GM21390 (cell line): ENCODE data around the gene HIP1R.
A peak's percentile ranks its signal among the peaks of the same experiment; 100 is the strongest.
"Not testable (repeated sequence)": the region's sequence is repeated elsewhere in the genome, so short reads cannot be mapped to it uniquely, and the experiment has no call there.

Source experiments
- ATAC-seq: cut with Tn5 transposase; IDR thresholded peaks from one replicate; pipeline ENCODE4 v1.9.1; 2021; ENCODE audit not compliant: unreplicated experiment

Gene HIP1R, protein sequence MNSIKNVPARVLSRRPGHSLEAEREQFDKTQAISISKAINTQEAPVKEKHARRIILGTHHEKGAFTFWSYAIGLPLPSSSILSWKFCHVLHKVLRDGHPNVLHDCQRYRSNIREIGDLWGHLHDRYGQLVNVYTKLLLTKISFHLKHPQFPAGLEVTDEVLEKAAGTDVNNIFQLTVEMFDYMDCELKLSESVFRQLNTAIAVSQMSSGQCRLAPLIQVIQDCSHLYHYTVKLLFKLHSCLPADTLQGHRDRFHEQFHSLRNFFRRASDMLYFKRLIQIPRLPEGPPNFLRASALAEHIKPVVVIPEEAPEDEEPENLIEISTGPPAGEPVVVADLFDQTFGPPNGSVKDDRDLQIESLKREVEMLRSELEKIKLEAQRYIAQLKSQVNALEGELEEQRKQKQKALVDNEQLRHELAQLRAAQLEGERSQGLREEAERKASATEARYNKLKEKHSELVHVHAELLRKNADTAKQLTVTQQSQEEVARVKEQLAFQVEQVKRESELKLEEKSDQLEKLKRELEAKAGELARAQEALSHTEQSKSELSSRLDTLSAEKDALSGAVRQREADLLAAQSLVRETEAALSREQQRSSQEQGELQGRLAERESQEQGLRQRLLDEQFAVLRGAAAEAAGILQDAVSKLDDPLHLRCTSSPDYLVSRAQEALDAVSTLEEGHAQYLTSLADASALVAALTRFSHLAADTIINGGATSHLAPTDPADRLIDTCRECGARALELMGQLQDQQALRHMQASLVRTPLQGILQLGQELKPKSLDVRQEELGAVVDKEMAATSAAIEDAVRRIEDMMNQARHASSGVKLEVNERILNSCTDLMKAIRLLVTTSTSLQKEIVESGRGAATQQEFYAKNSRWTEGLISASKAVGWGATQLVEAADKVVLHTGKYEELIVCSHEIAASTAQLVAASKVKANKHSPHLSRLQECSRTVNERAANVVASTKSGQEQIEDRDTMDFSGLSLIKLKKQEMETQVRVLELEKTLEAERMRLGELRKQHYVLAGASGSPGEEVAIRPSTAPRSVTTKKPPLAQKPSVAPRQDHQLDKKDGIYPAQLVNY

DNA sequence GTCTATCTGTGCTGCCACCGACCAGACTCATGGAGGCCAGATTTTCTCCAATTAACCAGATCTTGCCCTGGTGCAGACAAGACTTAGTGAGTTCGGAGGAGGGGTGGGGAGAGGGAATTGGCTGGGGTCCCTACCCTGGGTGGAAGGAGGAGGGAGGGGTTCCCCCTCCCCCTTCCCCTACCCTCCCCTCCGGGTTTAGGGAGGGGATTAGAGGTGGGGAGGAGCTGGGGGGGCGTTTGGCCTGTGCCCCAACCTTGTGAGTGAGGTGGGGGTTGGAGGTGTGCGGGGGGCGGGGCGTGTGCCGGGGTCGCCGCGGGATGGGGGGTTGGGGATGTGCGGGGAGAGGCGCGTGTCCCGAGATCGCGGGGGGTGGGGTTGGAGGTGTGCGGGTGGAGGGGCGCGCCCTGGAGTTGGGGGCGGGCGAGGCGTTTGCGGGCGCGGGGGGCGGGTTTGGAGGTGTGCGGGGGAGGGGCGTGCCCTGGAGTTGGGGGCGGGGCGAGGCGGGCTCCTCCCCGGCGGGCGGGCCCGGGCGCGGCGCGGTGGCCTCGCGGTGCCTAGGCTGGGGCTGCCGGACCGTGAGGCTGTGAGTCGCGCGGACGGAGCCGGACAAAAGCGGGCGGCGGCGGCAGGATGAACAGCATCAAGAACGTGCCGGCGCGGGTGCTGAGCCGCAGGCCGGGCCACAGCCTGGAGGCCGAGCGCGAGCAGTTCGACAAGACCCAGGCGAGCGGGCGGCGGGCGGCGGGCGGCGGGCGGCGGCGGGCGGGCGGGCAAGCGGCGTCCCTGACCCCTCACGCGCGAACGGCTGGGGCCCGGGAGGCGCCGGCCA lies at the start of gene HIP1R:
Gene HIP1R (plus strand): TSS at position 537 of the 829 bp plus-strand sequence. CDS start 94 bp downstream, at position 631.
- peak; percentile 44 for ATAC-seq

DNA sequence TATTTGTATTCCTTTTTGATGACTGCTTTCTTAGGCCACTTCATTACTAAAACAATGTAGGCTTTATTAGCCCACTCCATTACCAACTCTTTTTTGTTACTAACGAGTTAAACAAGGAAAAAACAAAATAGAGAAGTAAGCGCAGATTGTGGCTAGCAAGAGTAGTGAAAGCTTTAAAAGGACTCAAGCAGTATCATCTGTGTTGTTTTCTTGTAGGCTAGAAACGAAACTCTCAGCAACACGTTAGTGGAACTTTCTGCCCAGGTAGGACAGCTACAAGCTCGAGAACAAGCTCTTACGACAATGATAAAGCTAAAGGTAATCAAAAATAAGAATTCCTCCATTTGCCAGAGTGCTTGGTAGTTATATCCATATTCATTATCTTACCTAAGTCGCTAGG lies 49.8 kb upstream of the HIP1R start:
- ATAC-seq: no peak

DNA sequence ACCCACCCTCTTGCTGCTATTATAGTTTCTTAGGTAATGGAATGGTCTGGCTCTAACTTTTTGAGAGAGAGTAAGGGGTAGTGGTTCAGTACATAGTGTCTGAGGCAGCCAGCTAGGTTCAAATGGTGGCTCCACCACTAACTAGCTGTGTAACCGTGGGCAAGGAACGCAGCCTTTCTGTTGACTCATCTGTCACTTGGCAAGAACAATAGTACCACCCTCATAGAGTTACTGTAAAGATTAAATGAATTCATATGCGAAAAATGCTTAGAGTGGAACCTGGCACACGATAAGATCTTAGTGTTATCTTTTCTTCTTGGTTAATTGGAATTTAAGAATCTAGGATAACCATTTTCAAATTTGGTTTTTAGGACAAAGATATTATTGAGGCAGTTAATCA lies 46.9 kb upstream of the HIP1R start:
- no peak for ATAC-seq

DNA sequence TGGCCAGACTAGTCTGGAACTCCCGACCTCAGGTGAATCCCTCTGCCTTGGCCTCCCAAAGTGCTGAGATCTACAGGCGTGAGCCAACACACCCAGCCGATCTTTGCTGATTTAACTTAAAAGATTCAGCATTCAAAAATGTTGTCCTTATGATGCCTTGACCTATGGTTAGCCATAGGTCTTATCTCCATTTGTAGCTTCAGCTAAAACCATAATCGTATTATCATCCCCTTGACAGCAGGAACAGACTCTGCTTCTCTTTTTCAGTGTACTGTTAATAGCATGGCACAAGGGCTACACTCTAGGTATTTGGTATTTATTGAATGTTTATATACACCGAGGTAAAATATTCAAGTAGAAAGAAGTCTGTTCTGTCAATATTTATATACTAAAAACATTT lies 45.6 kb upstream of the HIP1R start:
- ATAC-seq: no peak

DNA sequence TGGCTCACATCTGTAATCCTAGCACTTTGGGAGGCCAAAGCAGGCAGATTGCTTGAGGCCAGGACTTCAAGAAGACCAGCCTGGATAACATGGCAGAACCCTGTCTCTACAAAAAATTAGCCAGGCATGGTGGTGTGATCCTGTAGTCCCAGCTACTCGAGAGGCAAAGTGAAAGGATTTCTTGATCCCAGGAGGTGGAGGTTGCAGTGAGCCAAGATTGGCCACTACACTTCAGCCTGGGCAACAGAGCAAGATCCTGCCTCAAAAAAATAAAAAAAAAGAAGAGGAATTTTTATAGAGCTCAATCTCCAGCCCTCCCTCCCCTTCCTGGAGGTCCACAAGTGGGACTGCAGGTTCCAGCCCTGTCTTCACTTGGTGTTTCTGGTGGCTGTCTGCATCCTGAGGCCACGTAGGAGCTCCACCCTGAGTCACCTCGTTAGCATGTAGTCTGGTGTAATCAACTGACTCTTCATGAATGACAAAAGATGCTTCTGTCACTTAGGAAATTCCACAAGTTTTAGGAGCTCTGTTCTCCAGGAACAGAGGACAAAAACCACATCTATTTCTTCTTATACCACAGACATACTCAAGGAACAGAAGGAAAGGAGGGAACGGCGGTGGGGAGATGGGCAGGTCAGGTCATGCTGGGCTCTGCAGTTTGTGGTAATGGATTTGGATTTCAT lies 44.7 kb upstream of the HIP1R start:
- no peak for ATAC-seq

DNA sequence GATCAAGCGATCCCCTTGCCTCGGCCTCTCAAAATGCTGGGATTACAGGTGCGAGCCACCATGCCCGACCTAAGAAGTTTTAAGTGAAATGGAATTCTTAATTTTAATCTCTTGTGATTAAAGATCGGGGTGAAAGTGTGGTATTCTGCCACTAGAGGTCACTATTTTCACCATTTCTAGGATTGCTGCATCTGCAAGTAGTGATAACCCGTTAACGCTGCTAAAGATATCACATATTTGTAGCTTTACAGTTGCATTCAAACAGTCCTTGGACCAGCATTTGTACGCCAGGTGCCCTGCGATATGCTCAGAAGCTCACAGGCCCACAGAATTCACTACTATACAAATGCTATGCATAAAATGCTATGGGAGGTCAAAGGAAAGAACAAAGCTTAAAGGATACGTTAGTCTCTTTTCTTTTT lies 41.6 kb upstream of the HIP1R start:
- no peak for ATAC-seq

DNA sequence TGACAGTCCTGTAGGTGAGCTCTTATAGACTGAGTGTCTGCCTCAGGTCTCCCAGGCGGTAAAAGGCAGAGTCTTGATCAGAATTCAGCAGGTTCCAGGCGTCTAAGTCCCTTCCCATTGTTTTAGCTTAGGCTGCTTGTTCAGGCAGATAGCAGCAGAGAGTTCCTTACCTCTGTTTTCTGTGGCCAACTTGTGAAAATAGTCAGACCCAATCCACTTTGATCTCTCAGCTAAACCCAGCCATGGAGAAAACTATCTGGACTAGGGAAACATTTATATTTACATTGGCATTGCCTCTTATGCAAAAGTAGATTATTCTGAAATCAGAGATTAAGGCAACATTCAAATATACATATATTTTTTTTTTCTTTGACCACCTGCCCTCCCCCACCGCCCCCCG lies 39.5 kb upstream of the HIP1R start:
- no peak for ATAC-seq

DNA sequence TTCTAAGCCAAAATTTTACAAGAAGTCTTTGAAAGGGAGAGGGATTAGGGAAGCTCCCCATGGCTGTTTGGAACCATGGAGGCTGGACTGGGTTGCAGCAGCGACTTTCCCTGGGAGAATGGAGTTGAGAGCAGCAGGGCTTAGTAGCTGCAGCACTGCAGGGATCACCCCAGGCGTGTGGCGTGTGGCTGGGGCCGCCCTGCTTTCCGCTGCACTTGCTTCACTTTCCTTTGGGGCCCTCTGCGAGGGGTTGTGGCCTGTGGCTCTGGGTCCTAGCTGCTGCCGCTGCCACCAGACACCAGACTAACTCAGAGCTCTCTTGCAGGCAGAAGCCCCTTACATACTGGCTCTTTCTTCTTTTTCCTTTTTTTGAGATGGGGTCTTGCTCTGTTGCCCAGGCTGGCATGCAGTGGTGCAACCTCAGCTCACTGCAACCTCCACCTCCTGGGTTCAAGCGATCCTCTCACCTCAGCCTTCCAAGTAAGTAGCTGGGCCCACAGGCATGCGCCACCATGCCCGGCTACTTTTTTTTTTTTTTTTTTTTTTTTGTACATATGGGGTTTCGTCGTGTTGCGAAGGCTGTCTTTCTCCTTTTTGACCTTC lies 35.5 kb upstream of the HIP1R start:
- no peak for ATAC-seq

DNA sequence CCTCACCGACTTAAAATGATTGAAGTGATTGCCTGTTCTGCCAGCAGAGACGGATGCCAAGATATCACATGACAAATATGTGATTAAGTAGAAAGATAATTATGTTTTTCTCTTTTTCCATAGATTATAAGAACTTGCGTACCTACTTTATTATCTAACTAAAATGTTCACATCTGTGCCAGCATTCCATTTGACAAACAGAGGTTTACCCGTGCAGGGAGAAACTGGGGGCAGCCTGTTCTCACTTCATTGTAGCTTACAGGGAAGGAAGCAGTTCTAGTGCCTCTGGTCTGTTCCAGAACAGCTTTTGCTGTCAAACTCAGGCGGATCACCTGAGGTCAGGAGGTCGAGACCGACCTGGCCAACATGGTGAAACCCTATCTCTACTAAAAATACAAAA lies 31.3 kb upstream of the HIP1R start:
- no peak for ATAC-seq

DNA sequence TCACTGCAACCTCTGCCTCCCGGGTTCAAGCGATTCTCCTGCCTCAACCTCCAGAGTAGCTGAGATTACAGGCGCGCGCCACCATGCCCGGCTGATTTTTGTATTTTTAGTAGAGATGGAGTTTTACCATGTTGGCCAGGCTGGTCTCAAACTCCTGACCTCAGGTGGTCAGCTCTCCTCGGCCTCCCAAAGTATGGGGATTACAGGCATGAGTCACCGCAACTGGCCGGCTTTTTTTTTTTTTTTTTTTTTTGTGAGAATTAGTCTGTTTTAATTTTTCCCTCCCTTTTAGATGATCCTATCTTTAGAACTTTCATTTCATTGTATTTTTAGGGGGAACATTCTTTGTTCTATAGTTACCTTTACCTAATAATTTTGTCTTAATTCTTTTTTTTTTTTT lies 30.3 kb upstream of the HIP1R start:
- not testable (repeated sequence) for ATAC-seq

DNA sequence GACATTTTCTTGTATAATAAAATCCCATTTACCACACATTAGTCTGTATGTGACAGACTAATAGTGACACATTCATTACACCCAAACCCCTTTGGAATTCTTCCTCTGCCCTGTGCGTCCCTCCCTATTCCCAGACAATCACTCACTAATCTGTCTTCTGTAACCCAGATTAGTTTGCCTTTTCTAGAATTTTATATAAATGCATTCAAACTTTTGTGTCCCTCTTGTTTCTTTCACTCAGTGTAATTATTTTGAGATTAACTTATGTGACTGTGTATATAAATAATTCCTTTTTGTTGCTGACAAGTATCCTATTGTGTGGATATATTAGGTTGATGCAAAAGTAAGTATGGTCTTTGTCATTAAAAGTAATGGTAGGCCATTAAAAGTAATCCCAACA lies 27.6 kb upstream of the HIP1R start:
- no peak for ATAC-seq

DNA sequence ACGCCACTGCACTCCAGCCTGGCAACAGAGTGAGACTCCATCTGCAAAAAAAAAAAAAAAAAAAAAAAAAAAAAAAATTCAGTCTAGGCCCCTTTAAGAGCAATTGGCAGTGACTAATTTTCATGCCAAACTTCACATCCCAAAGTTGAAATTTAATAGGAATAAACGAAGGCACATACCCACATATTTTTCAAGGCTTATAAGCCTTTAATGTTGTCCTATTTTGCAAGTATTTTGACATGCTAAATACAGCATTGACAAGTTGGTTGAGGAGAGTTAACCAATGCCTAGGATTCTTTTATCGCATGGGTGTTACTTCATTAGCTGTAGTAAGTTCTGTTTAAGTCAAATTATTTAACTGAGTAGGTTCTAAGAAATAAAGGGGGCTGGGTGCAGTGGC lies 23.5 kb upstream of the HIP1R start:
- ATAC-seq: no peak

DNA sequence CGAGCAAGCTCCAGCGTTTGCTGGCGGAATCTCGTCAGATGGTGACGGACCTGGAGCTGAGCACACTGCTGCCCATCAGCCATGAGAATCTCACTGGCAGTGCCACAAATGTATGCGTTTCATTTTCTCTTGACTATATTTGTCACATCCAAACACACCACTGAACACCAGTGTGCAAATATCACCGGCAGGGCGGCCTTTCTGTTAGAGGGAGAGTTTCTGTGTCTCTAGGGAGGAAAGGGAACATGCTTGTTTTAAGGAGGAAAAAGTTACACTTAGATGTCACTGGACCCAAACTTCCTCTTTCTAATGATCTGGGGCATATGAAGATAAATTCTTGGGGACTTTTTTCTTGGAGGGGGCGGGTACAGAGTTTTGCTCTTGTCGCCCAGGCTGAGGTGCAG lies 21.9 kb upstream of the HIP1R start:
- ATAC-seq: peak; percentile 51

DNA sequence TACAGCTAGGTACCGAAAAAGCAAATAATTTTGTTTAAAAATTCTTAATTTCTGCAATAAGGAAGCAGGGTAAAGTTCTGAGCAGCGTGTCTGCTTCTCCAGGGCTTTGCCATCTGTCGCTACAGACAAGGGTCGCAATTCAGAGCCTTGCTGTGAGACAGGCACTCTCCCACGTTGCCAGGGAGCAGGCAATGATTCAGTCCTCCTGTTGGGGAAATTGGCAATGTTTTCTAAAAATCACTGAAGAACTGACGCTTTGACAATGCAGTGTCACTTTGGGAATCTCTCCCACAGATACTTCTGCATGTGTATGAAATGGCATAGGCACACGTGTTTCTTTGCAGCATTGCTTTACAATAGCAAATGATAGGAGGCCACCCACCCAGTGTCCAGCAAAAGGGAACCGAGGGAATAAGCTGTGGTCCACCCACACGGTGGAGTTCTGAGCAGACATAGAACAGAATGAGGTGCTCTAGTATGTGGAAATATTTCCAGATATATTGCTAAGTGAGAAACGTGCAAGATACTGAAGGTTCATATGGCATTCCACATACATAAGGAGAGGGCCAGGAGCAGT lies 16.0 kb upstream of the HIP1R start:
- no peak for ATAC-seq

DNA sequence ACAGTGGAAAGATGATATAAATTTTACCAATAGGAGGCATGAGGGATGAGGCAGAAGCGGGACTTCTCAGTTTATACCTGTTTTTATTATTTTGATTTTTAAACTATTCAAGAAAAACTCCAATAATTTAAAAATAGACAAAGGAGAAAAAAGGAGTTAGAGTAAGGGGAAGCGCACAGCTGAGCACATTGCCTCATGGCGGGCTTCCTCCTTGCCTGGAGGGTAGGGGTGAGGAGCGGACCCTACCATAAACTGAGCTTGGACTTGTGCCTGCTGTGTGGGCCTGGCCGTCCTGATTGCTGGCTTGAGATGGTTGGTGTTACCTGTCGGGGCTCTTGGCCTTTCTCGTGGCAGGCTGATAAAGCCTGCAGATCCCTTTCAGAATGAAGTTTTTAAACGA lies 15.1 kb upstream of the HIP1R start:
- no peak for ATAC-seq

DNA sequence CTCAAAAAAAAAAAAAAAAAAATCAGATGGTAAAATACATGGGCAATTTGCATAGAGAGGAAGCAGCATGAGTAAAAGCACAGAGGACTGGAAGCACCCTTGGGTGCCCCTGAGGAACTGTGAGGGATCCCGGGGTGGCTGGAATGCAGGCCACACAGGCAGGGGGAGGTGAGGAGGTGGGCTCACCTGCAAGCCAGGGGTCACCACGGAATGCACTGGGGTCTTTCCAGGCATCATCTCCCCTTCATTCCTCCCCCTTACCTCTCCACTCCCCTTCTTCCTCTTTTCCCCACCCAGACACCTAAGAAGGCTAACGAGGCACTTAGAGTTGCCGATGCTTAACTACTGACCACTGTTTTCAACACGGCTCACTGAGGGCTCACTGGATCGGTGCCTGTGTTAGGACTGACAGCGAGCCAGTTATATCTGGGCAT lies 14.4 kb upstream of the HIP1R start:
- no peak for ATAC-seq

DNA sequence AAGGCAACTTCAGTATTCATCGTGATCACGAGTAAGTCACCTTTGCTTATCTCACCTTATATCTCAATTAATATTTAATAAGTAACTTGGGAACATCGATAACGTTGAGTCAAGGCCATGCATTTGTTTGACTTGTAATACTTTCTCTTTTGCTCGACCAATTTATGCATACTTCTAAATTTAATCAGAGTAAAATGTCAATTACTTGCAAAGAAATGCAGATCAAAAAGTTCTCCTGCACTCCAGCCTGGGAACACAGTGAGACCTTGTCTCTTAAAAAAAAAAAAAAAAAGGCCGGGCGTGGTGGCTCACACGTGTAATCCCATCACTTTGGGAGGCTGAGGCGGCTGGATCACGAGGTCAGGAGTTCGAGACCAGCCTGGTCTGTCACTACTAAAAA lies 11.8 kb upstream of the HIP1R start:
- ATAC-seq: no peak

DNA sequence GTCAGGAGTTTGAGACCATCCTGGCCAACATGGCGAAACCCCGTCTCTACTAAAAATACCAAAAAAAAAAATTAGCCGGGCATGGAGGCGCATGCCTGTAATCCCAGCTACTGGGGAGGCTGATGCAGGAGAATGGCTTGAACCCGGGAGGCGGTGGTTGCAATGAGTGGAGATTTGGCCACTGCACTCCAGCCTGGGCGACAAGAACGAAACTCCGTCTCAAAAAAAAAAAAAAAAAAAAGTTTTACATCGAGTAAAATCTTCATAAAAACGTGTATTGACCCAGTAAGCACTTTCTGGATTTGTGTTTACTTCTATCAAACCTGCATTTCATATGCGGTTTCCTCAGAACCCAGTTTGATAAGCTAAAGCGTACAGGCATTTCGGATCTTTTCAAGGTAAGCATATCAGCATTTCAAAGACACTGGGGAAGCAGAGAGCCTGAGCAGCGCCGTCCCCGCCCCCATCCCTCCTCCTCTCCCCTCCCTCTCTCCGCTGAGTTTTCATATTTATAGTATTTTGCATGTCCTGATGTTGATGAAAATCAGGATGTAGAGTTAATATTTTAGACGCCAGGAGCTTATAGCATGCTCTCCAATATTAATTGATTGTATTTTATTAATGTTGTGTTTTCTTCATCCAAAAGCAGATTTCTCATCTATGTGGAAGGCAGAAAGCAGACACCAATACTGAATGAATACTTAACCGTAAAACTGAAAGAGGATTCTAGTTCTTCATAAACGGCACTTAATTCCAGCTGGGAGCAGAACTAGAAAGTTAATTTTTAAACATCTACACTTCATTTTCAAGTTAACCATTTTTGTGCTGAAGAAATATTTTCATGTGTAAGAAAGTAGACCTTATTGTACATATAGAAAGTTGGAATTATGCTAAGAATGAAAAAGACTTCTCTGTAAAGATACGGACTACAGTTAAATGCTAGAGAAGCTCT lies 9.2 kb upstream of the HIP1R start:
- ATAC-seq: no peak
